ENCODE results near the gene EVX2. TPM values are rescaled to one million over a fixed set of nuclear protein-coding genes. Genes with fewer than 3 reads are reported as not detected.

EVX2 gene
- total RNA-seq, 2 donors from 2014 or later = not detected

- H3K4me1 ChIP-seq (ENCODE audit: control insufficient read depth in 1 of 2, low read depth in 2 of 2) = peaks cover 10 to 25% of the 10 kb centered on the region in 2 donors
- ATAC-seq (ENCODE audit: insufficient number of reproducible peaks, low FRiP score, low read depth) (no peak), DNase-seq (ENCODE audit: low spot score) (no peak)
- no peaks in the 10 kb centered on the region for H3K36me3 ChIP-seq
- H3K9me3 ChIP-seq = no peaks in the 10 kb centered on the region
- TF ChIP-seq CTCF (IDR thresholded peaks at IDR 0.05) = no peak
- H3K27me3 ChIP-seq (replicated peaks; ENCODE audit: insufficient read depth) = peaks cover 64% of the 10 kb centered on the region
- no peak overlapping the region for H3K27ac ChIP-seq
- no peak overlapping the region for H3K4me3 ChIP-seq
Observed at GRCh38 chr2:176101842-176102241, 18.1 kb upstream of the EVX2 start.

GRCh38 chr2:176101216-176101830 is 17.6 kb upstream of the EVX2 start:
- no peak for ATAC-seq (ENCODE audit: insufficient number of reproducible peaks, low FRiP score, low read depth)
- Histone ChIP-seq H3K36me3 (no peaks in the 10 kb centered on the region), H3K27ac (no peak overlapping the region), H3K9me3 (no peaks in the 10 kb centered on the region), H3K4me3 (no peak overlapping the region), H3K4me1 (ENCODE audit: control insufficient read depth in 1 of 2, low read depth in 2 of 2) (peaks cover 11 to 26% of the 10 kb centered on the region in 2 donors), H3K27me3 (replicated peaks; ENCODE audit: insufficient read depth) (peaks cover 69% of the 10 kb centered on the region)
- TF ChIP-seq CTCF (IDR thresholded peaks at IDR 0.05) = no peak
- no peak for DNase-seq (ENCODE audit: low spot score)

- peaks cover 70% of the 10 kb centered on the region for H3K27me3 ChIP-seq (replicated peaks; ENCODE audit: insufficient read depth)
- H3K36me3 ChIP-seq = no peaks in the 10 kb centered on the region
- ATAC-seq (ENCODE audit: insufficient number of reproducible peaks, low FRiP score, low read depth) = no peak
- no peaks in the 10 kb centered on the region for H3K9me3 ChIP-seq
- TF ChIP-seq CTCF (IDR thresholded peaks at IDR 0.05) = no peak
- peaks cover 12 to 24% of the 10 kb centered on the region in 2 donors for H3K4me1 ChIP-seq (ENCODE audit: control insufficient read depth in 1 of 2, low read depth in 2 of 2)
- H3K4me3 ChIP-seq = no peak overlapping the region
- H3K27ac ChIP-seq = no peak overlapping the region
- no peak for DNase-seq (ENCODE audit: low spot score)
Observed at GRCh38 chr2:176100547-176101140, 16.9 kb upstream of the EVX2 start.

GRCh38 chr2:176099728-176100546 is 16.2 kb upstream of the EVX2 start, which contains the start of gene HOXD12:
HOXD12 (plus strand) TSS chr2:176099795; CDS start chr2:176099802, 7 bp downstream.
- DNase-seq (ENCODE audit: low spot score) = no peak
- no peak for TF ChIP-seq CTCF (IDR thresholded peaks at IDR 0.05)
- peaks cover 12 to 23% of the 10 kb centered on the region in 2 donors for H3K4me1 ChIP-seq (ENCODE audit: control insufficient read depth in 1 of 2, low read depth in 2 of 2)
- no peaks in the 10 kb centered on the region for H3K36me3 ChIP-seq
- no peak for ATAC-seq (ENCODE audit: insufficient number of reproducible peaks, low FRiP score, low read depth)
- peaks cover 74% of the 10 kb centered on the region for H3K27me3 ChIP-seq (replicated peaks; ENCODE audit: insufficient read depth)
- no peak within 1 kb of the TSS for H3K27ac ChIP-seq
- H3K9me3 ChIP-seq = no peaks in the 10 kb centered on the region
- H3K4me3 ChIP-seq = no peak within 1 kb of the TSS

GRCh38 chr2:176099159-176099727 is 15.5 kb upstream of the EVX2 start:
- DNase-seq (ENCODE audit: low spot score) = no peak
- no peak for TF ChIP-seq CTCF (IDR thresholded peaks at IDR 0.05)
- ATAC-seq (ENCODE audit: insufficient number of reproducible peaks, low FRiP score, low read depth) = no peak
- Histone ChIP-seq H3K27ac (no peak overlapping the region), H3K4me3 (no peak overlapping the region), H3K9me3 (no peaks in the 10 kb centered on the region), H3K27me3 (replicated peaks; ENCODE audit: insufficient read depth) (peaks cover 76% of the 10 kb centered on the region), H3K4me1 (ENCODE audit: control insufficient read depth in 1 of 2, low read depth in 2 of 2) (peaks cover 5 to 16% of the 10 kb centered on the region in 2 donors), H3K36me3 (no peaks in the 10 kb centered on the region)
